IMR-90 (cell line): ENCODE data around the gene BCL2L13. TPM values are rescaled to one million over a fixed set of nuclear protein-coding genes. Genes with fewer than 3 reads are reported as not detected.

ENCODE experiments used
- ATAC-seq: fragments of 200-7000 bp; cut with Tn5 transposase; 2 replicates; pipeline ENCODE4 v1.9.1; 2020; ENCODE audit warnings: low read depth, mild to moderate bottlenecking, moderate library complexity
- BruUV-seq: library from RNA; stranded (reverse); fragments of 400-500 nt; replicated peaks from 2 replicates; lab custom pipeline; 2021; lab: Mats Ljungman, UMichigan
- CTCF ChIA-PET: fragments of 300-600 bp; formaldehyde crosslinking; extraction: SDS; loops from one replicate; lab custom pipeline; 2021; ENCODE audit warnings: antibody characterized with exemption; lab: Yijun Ruan, JAX
- POLR2A ChIA-PET: fragments of 300-600 bp; sonication (Branson Sonifier 250); formaldehyde crosslinking; loops from one replicate; lab custom pipeline; 2022; ENCODE audit warnings: antibody characterized with exemption; ENCODE audit not compliant: unreplicated experiment; lab: Charles Lee
- DNase-seq: peaks from one replicate; pipeline ENCODE4 v3.0.0; 2013
- H2AFZ ChIP-seq: replicated peaks from 2 replicates; pipeline ENCODE3; 2013; ENCODE audit warnings: low read length, mild to moderate bottlenecking; ENCODE audit not compliant: poor library complexity
- H2AK5ac ChIP-seq: 2 replicates; pipeline ENCODE4 v1.6.1; 2013; ENCODE audit warnings: low read depth, low read length, inconsistent platforms
- H2AK9ac ChIP-seq: replicated peaks from 2 replicates; pipeline ENCODE3; 2013; ENCODE audit warnings: mild to moderate bottlenecking, low read depth, low read length, moderate library complexity; ENCODE audit not compliant: poor library complexity
- H2BK120ac ChIP-seq: 2 replicates; pipeline ENCODE4 v1.6.1; 2013; ENCODE audit warnings: low read depth, low read length, inconsistent platforms
- H2BK15ac ChIP-seq: 3 replicates; pipeline ENCODE4 v1.6.1; 2013; ENCODE audit warnings: low read depth, low read length, inconsistent platforms
- H2BK20ac ChIP-seq: 2 replicates; pipeline ENCODE4 v1.6.1; 2013; ENCODE audit warnings: low read depth, mild to moderate bottlenecking, inconsistent platforms, low read length, moderate library complexity
- H2BK5ac ChIP-seq: 2 replicates; pipeline ENCODE4 v1.6.1; 2013; ENCODE audit warnings: mild to moderate bottlenecking, low read depth, low read length, inconsistent platforms; ENCODE audit not compliant: poor library complexity, severe bottlenecking
- H3K14ac ChIP-seq: replicated peaks from 2 replicates; pipeline ENCODE4 v1.6.1; 2013; ENCODE audit warnings: low read depth, low read length, inconsistent platforms
- H3K18ac ChIP-seq: 2 replicates; pipeline ENCODE4 v1.6.1; 2013; ENCODE audit warnings: low read depth, low read length, control low read depth
- H3K23ac ChIP-seq: 2 replicates; pipeline ENCODE4 v1.6.1; 2013; ENCODE audit warnings: low read depth, low read length, inconsistent platforms
- H3K27ac ChIP-seq: 2 replicates; pipeline ENCODE4 v1.5.1; 2013; ENCODE audit warnings: mild to moderate bottlenecking, control low read depth, low read length; ENCODE audit not compliant: insufficient read depth
- H3K27me3 ChIP-seq: 2 replicates; pipeline ENCODE4 v1.6.1; 2013; ENCODE audit warnings: low read length; ENCODE audit not compliant: control insufficient read depth, insufficient read depth
- H3K36me3 ChIP-seq: 2 replicates; pipeline ENCODE4 v1.6.1; 2013; ENCODE audit warnings: low read length, mixed read lengths; ENCODE audit not compliant: control insufficient read depth, insufficient read depth
- H3K4ac ChIP-seq: 2 replicates; pipeline ENCODE4 v1.6.1; 2013; ENCODE audit warnings: low read depth, low read length, inconsistent platforms
- H3K4me1 ChIP-seq: 2 replicates; pipeline ENCODE4 v1.6.1; 2013; ENCODE audit warnings: low read length, mixed read lengths; ENCODE audit not compliant: control insufficient read depth, insufficient read depth
- H3K4me2 ChIP-seq: 2 replicates; pipeline ENCODE4 v1.6.1; 2013; ENCODE audit warnings: low read depth, mild to moderate bottlenecking, control low read depth, low read length, moderate library complexity
- H3K4me3 ChIP-seq: 2 replicates; pipeline ENCODE4 v1.5.1; 2013; ENCODE audit warnings: low read depth, mild to moderate bottlenecking, control low read depth, low read length, moderate library complexity; ENCODE audit not compliant: insufficient read depth
- H3K56ac ChIP-seq: 2 replicates; pipeline ENCODE4 v1.6.1; 2013; ENCODE audit warnings: low read length, inconsistent platforms; ENCODE audit not compliant: insufficient read depth; ENCODE audit errors: extremely low read depth
- H3K79me1 ChIP-seq, 2 experiments: 2 replicates each; pipeline ENCODE4 v1.6.1; 2013; ENCODE audit warnings: low read length in 2 of 2, inconsistent platforms in 1 of 2, low read depth in 1 of 2
- H3K9ac ChIP-seq: 2 replicates; pipeline ENCODE4 v1.6.1; 2013; ENCODE audit warnings: low read depth, low read length, control low read depth
- H3K9me1 ChIP-seq: 2 replicates; pipeline ENCODE4 v1.6.1; 2013; ENCODE audit warnings: low read length, inconsistent platforms; ENCODE audit not compliant: insufficient read depth
- H3K9me3 ChIP-seq: 2 replicates; pipeline ENCODE4 v1.6.1; 2013; ENCODE audit warnings: low read length; ENCODE audit not compliant: control insufficient read depth, insufficient read depth
- H4K20me1 ChIP-seq: 2 replicates; pipeline ENCODE4 v1.6.1; 2013; ENCODE audit warnings: low read length, inconsistent platforms; ENCODE audit not compliant: insufficient read depth
- H4K5ac ChIP-seq: 2 replicates; pipeline ENCODE4 v1.6.1; 2013; ENCODE audit warnings: mild to moderate bottlenecking, low read depth, low read length, control low read depth
- H4K8ac ChIP-seq, 2 experiments: 2 replicates each; pipeline ENCODE4 v1.6.1; 2013; ENCODE audit warnings: low read depth in 2 of 2, low read length in 2 of 2, control low read depth in 1 of 2, inconsistent platforms in 1 of 2
- H4K91ac ChIP-seq: 2 replicates; pipeline ENCODE4 v1.6.1; 2013; ENCODE audit warnings: low read depth, low read length, inconsistent platforms; ENCODE audit not compliant: insufficient read depth
- MAFK ChIP-seq: IDR thresholded peaks from 2 replicates; pipeline ENCODE4 v1.6.1; 2012; ENCODE audit warnings: low read depth, low read length, improper control_type of control experiment
- MAZ ChIP-seq: IDR thresholded peaks from 2 replicates; pipeline ENCODE4 v1.6.1; 2012; ENCODE audit warnings: low read depth, mild to moderate bottlenecking, low read length, improper control_type of control experiment, moderate library complexity, borderline replicate concordance
- MXI1 ChIP-seq: IDR thresholded peaks from 2 replicates; pipeline ENCODE4 v1.6.1; 2012; ENCODE audit warnings: low read depth, mild to moderate bottlenecking, low read length, moderate library complexity, borderline replicate concordance
- NFE2L2 ChIP-seq: fragments of 150-350 bp; IDR thresholded peaks from 2 replicates; pipeline ENCODE4 v1.6.1; 2016; ENCODE audit warnings: low read depth, mild to moderate bottlenecking, low read length
- RCOR1 ChIP-seq: IDR thresholded peaks from 2 replicates; pipeline ENCODE4 v1.6.1; 2012; ENCODE audit warnings: mild to moderate bottlenecking, low read length, improper control_type of control experiment; ENCODE audit not compliant: insufficient replicate concordance
- SMC3 ChIP-seq: fragments of 150-350 bp; IDR thresholded peaks from 2 replicates; pipeline ENCODE4 v1.6.1; 2016; ENCODE audit warnings: low read depth, mild to moderate bottlenecking, antibody characterized with exemption, low read length, moderate library complexity
- WGBS, 2 experiments: methylation state at CpG; one replicate each; pipeline versions ENCODE4 v1.1.5 to v1.1.7; 2013; ENCODE audit warnings: missing lambda C conversion rate in 2 of 2; ENCODE audit not compliant: insufficient read length in 1 of 2; ENCODE audit errors: extremely low coverage in 2 of 2; 5-methylcytosine and 5-hydroxymethylcytosine counted together
- dilution Hi-C: fragments of 300-500 bp; cut with HindIII; formaldehyde crosslinking; loops from one replicate; pipeline ENCODE4 v1.14.3; 2018; ENCODE audit warnings: low sequenced_read_pairs; ENCODE audit not compliant: unreplicated experiment
- in situ Hi-C: fragments of 300-500 bp; cut with MboI; formaldehyde crosslinking; loops from 3 replicates; pipeline ENCODE4 v1.14.3; 2019; ENCODE audit warnings: low sequenced_read_pairs, inconsistent platforms, mixed read lengths
- intact Hi-C: fragments of 100-400 bp; cut with micrococcal nuclease; formaldehyde crosslinking; loops from 2 replicates; pipeline ENCODE4 v1.10.0; 2022
- polyA plus RNA-seq, 3 experiments: library from polyadenylated mRNA; depleted of rRNA; stranded (reverse); fragments of >200 nt; gene quantifications; 2 replicates each; pipeline ENCODE4 v1.2.3, GENCODE V29; 2012; ENCODE audit warnings: low replicate concordance in 1 of 3
- total RNA-seq: library from RNA; depleted of rRNA; stranded (reverse); fragments of >200 nt; gene quantifications from 2 replicates; pipeline ENCODE4 v1.2.3, GENCODE V29; 2012

The BCL2L13 gene
- total and polyA plus RNA-seq, 2 of the 4 experiments (the other 2 are of a cell fraction): 42.6 to 86.7 TPM

GRCh38 chr22:17665248-17665647, 26.7 kb downstream of the BCL2L13 start:
- Histone ChIP-seq H2BK5ac (no peak overlapping the region), H2BK120ac (no peak overlapping the region), H3K9me3 (no peaks in the 10 kb centered on the region), H2AK9ac (no peak overlapping the region), H3K4ac (no peak overlapping the region), H3K9me1 (no peaks in the 10 kb centered on the region), H3K36me3 (peaks cover 26% of the 10 kb centered on the region), H2AFZ (no peak overlapping the region), H2BK20ac (no peak overlapping the region), H3K4me1 (no peaks in the 10 kb centered on the region), H3K4me3 (no peak overlapping the region), H3K23ac (no peak overlapping the region), H4K20me1 (no peaks in the 10 kb centered on the region), H3K4me2 (no peak overlapping the region), H4K8ac (no peak overlapping the region), H3K9ac (no peak overlapping the region), H3K18ac (no peak overlapping the region), H3K56ac (no peak overlapping the region), H2BK15ac (no peak overlapping the region), H3K79me1 (peaks cover 8 to 23% of the 10 kb centered on the region in 2 experiments; a peak in 3 of 4 replicates), H3K27ac (no peak overlapping the region), H3K14ac (no peak overlapping the region), H3K27me3 (no peaks in the 10 kb centered on the region), H4K5ac (no peak overlapping the region), H4K91ac (no peak overlapping the region), H2AK5ac (no peak overlapping the region)
- in situ Hi-C loops: no loop called here
- DNase-seq (no peak), ATAC-seq (no peak)
- intact Hi-C loops: no loop called here
- BruUV-seq: no TSS peak
- ChIA-PET CTCF (no interaction called here), POLR2A (no interaction called here)
- 100% methylated on average over 1 of the region's 3 CpGs; no CpG with 5 or more reads in 1 of the 2 experiments for WGBS, 2 experiments
- dilution Hi-C loops: no loop called here
- TF ChIP-seq RCOR1 (no peak), MAFK (no peak), MAZ (no peak), NFE2L2 (no peak), SMC3 (no peak), MXI1 (no peak)
